SK-N-SH treated with all-trans-retinoic acid at 6 μM for 48 hours (cell line): ENCODE data around the gene ZFAND2B.

ENCODE experiments used
- BACH2 ChIP-seq: fragments of 250-450 bp; sonication (Bioruptor Pico); IDR thresholded peaks from 2 replicates; pipeline ENCODE4 v1.9.0; 2021; ENCODE audit warnings: mild to moderate bottlenecking, borderline replicate concordance
- ESRRG ChIP-seq: fragments of 250-450 bp; sonication (Bioruptor Pico); IDR thresholded peaks from 2 replicates; pipeline ENCODE4 v1.6.1; 2021; ENCODE audit warnings: mild to moderate bottlenecking
- ISL1 ChIP-seq: fragments of 250-450 bp; sonication (Bioruptor Pico); IDR thresholded peaks from 2 replicates; pipeline ENCODE4 v2.1.2; 2022; ENCODE audit warnings: mild to moderate bottlenecking, moderate library complexity
- PATZ1 ChIP-seq: fragments of 250-450 bp; sonication (Bioruptor Pico); IDR thresholded peaks from 2 replicates; pipeline ENCODE4 v1.8.0; 2020; ENCODE audit warnings: mild to moderate bottlenecking, moderate library complexity, borderline replicate concordance
- ZFP3 ChIP-seq: fragments of 250-450 bp; sonication (Bioruptor Pico); IDR thresholded peaks from 2 replicates; pipeline ENCODE4 v1.5.0; 2020; ENCODE audit warnings: mild to moderate bottlenecking, moderate library complexity
- ZFP30 ChIP-seq: fragments of 450-650 bp; formaldehyde crosslinking; IDR thresholded peaks from 2 replicates; pipeline ENCODE4 v1.5.0; 2022; ENCODE audit warnings: mild to moderate bottlenecking, moderate library complexity
- ZNF70 ChIP-seq: fragments of 450-650 bp; formaldehyde crosslinking; IDR thresholded peaks from 2 replicates; pipeline ENCODE4 v1.5.0; 2020; ENCODE audit warnings: mild to moderate bottlenecking, moderate library complexity

- TF ChIP-seq ZFP3 (CRISPR knock-in tag) = no peak
- no peak for TF ChIP-seq ISL1
- no peak for TF ChIP-seq PATZ1 (CRISPR knock-in tag)
- no peak for TF ChIP-seq ESRRG
- TF ChIP-seq BACH2 (CRISPR knock-in tag) = no peak
- no peak for TF ChIP-seq ZFP30 (CRISPR knock-in tag)
- TF ChIP-seq ZNF70 (CRISPR knock-in tag) = no peak
Measured at GRCh38 chr2:219230059-219230540, 23.5 kb downstream of the ZFAND2B start.
